ENCODE results near the gene EPPIN.

- TF ChIP-seq POLR2AphosphoS5 (IDR thresholded peaks at IDR 0.05) (no peak), POLR2A (IDR thresholded peaks at IDR 0.05) (no peak), EP300 (IDR thresholded peaks at IDR 0.05) (no peak)
- TF ChIP-seq, protein P1, sequence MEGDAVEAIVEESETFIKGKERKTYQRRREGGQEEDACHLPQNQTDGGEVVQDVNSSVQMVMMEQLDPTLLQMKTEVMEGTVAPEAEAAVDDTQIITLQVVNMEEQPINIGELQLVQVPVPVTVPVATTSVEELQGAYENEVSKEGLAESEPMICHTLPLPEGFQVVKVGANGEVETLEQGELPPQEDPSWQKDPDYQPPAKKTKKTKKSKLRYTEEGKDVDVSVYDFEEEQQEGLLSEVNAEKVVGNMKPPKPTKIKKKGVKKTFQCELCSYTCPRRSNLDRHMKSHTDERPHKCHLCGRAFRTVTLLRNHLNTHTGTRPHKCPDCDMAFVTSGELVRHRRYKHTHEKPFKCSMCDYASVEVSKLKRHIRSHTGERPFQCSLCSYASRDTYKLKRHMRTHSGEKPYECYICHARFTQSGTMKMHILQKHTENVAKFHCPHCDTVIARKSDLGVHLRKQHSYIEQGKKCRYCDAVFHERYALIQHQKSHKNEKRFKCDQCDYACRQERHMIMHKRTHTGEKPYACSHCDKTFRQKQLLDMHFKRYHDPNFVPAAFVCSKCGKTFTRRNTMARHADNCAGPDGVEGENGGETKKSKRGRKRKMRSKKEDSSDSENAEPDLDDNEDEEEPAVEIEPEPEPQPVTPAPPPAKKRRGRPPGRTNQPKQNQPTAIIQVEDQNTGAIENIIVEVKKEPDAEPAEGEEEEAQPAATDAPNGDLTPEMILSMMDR (IDR thresholded peaks at IDR 0.05) = peak in 1 of 4 experiments; percentile 41
These were observed 45.5 kb upstream of the EPPIN start for GRCh38 chr20:45592574-45593189.
